ENCODE measurements around the gene PDZK1IP1. TPM values are rescaled to one million over a fixed set of nuclear protein-coding genes. Genes with fewer than 3 reads are reported as not detected.

PDZK1IP1 gene
- total and polyA plus RNA-seq, 9 donors, result 0.36 to 66.1 (median 0.61) TPM; not detected in 2

DNA sequence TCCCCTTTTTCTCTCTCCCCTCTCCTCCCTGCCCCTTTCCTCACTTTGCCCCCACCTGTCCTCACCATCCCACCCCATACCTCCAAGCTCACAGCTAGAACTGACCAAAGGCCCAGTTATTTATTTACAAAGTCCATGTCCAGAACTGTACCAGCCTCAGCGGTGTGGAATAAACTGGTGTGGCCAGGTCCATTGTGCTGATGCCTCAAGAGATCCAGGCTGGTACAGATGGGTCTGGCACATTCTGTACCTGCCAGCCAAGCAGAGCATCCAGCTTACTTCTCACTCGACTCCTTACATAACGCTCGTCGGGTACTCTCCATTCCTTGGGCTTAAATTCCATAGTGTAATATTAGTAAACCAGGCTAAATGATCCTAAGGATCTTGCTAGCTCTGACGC is 11.8 kb downstream of the PDZK1IP1 start:
- H3K9me3 ChIP-seq, result no peaks in the 10 kb centered on the region
- no peaks in the 10 kb centered on the region for H3K36me3 ChIP-seq
- no peaks in the 10 kb centered on the region for H3K27me3 ChIP-seq
- DNase-seq, result no peak
- intact Hi-C loops (cut with DNase I), result loop anchor here in 2 of 4 donors (5.0 to 10.0 kb wide), 2 partner anchors 534 to 773 kb away; no protein-coding TSS in a partner anchor
- no peaks in the 10 kb centered on the region for H3K4me1 ChIP-seq (ENCODE audit: insufficient read depth)
- no peak for TF ChIP-seq CTCF (IDR thresholded peaks at IDR 0.05)
- TF ChIP-seq POLR2A (IDR thresholded peaks at IDR 0.05), result no peak
- no peak for TF ChIP-seq EP300 (IDR thresholded peaks at IDR 0.05)
- WGBS, 3 donors, result 68 to 80% (median 79%) methylated on average over 6 of the region's 6 CpGs
- H3K4me3 ChIP-seq, result no peak overlapping the region
- no peak overlapping the region for H3K27ac ChIP-seq

GRCh38 chr1:47175227-47175934 is 14.5 kb downstream of the PDZK1IP1 start:
- peaks cover 0 to 4% of the 10 kb centered on the region in 2 donors for H3K9me3 ChIP-seq
- DNase-seq, result no peak
- no peak overlapping the region for H3K27ac ChIP-seq
- whole genome bisulfite sequencing, 3 donors, result 13 to 16% (median 15%) methylated on average over 11 of the region's 11 CpGs
- no peak overlapping the region for H3K4me3 ChIP-seq
- H3K27me3 ChIP-seq, result no peaks in the 10 kb centered on the region
- H3K4me1 ChIP-seq (ENCODE audit: insufficient read depth), result no peaks in the 10 kb centered on the region
- H3K36me3 ChIP-seq, result no peaks in the 10 kb centered on the region
- intact Hi-C loops (cut with DNase I), result loop anchor here in 2 of 4 donors (5.0 to 10.0 kb wide), 2 partner anchors 537 to 771 kb away; no protein-coding TSS in a partner anchor
- TF ChIP-seq EP300 (IDR thresholded peaks at IDR 0.05), result no peak
- TF ChIP-seq CTCF (IDR thresholded peaks at IDR 0.05), result peak in 2 of 3 donors; percentile 39 to 49

DNA sequence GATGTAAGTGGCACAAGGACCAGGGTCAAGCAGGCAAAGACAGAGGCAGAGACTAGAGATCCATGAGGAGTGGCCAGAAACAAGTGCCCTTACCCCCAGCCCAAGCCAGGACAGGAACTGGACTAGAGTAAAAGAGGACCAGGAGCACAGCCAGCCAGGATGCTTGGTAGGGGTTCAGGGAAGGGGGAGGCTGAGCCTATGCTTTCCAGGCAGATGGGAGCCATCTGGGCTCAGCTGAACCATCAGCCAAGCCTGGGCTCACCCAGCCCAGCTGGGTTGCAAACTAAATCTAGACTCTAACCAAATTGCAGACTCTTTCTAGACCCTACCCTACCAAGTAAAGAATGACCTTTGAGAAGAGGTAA is 15.2 kb downstream of the PDZK1IP1 start:
- intact Hi-C loops (cut with DNase I), result loop anchor here in 2 of 4 donors (5.0 to 10.0 kb wide), 2 partner anchors 538 to 770 kb away; no protein-coding TSS in a partner anchor
- Histone ChIP-seq H3K4me3 (no peak overlapping the region), H3K36me3 (no peaks in the 10 kb centered on the region), H3K4me1 (ENCODE audit: insufficient read depth) (no peaks in the 10 kb centered on the region), H3K27me3 (no peaks in the 10 kb centered on the region), H3K27ac (no peak overlapping the region), H3K9me3 (peaks cover 0 to 4% of the 10 kb centered on the region in 2 donors)
- no peak for DNase-seq
- TF ChIP-seq CTCF (IDR thresholded peaks at IDR 0.05), result no peak
- no peak for TF ChIP-seq POLR2A (IDR thresholded peaks at IDR 0.05)
- no peak for TF ChIP-seq EP300 (IDR thresholded peaks at IDR 0.05)

DNA sequence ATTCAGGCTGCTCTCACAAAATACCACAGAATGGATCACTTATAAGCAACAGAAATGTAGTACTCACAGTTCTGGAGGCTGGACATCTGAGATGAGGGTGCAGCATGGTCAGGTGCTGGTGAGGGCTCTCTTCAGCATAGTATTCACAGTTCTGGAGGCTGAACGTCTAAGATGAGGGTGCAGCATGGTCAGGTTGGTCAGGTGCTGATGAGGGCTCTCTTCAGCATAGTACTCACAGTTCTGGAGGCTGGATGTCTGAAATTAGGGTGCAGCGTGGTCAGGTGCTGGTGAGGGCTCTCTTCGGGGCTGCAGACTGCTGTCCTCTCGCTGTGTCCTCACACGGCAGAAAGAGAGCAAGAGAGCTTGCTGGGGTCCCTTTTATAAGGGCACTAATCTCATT is 17.1 kb downstream of the PDZK1IP1 start:
- TF ChIP-seq POLR2A (IDR thresholded peaks at IDR 0.05) (no peak), CTCF (IDR thresholded peaks at IDR 0.05) (no peak), EP300 (IDR thresholded peaks at IDR 0.05) (no peak)
- intact Hi-C loops (cut with DNase I), result loop anchor here in 1 of 4 donors (10.0 kb wide), 1 partner anchor 768 kb away; no protein-coding TSS in a partner anchor
- Histone ChIP-seq H3K27me3 (no peaks in the 10 kb centered on the region), H3K36me3 (no peaks in the 10 kb centered on the region), H3K4me3 (no peak overlapping the region), H3K27ac (no peak overlapping the region), H3K4me1 (ENCODE audit: insufficient read depth) (no peaks in the 10 kb centered on the region), H3K9me3 (peaks cover 0 to 4% of the 10 kb centered on the region in 2 donors)
- 83 to 85% (median 83%) methylated on average over 5 of the region's 5 CpGs for WGBS, 3 donors
- DNase-seq, result no peak
